DMS53 (cell line): ENCODE results near the gene GSTT4.
"Not testable (repeated sequence)": the region's sequence is repeated elsewhere in the genome, so short reads cannot be mapped to it uniquely, and the experiment has no call there.

Experiments used
- DNase-seq: peaks from one replicate; lab custom pipeline; 2025; lab: John Stamatoyannopoulos, UW

Gene GSTT4

GRCh38 chr22:23986538-23987178 lies 18.6 kb downstream of the GSTT4 start:
- not testable (repeated sequence) for DNase-seq

- DNase-seq: not testable (repeated sequence)
Measured at GRCh38 chr22:23986089-23986488, 19.2 kb downstream of the GSTT4 start.

GRCh38 chr22:23984430-23984829 lies 20.8 kb downstream of the GSTT4 start:
- no peak for DNase-seq

- DNase-seq: not testable (repeated sequence)
Measured at GRCh38 chr22:23980567-23980966, 24.7 kb downstream of the GSTT4 start.

- not testable (repeated sequence) for DNase-seq
Measured at GRCh38 chr22:23979557-23980240, 25.6 kb downstream of the GSTT4 start, which contains the start of gene GSTT2. TSS of gene GSTT2 (plus strand) at chr22:23980134.

GRCh38 chr22:23977304-23977703 lies 27.9 kb downstream of the GSTT4 start:
- DNase-seq: not testable (repeated sequence)

- DNase-seq: not testable (repeated sequence)
Measured at GRCh38 chr22:23974836-23975352, 30.4 kb downstream of the GSTT4 start.

GRCh38 chr22:23974345-23974744 lies 30.9 kb downstream of the GSTT4 start, which contains the start of gene DDT:
TSS of gene DDT (minus strand) at chr22:23974441. CDS start at chr22:23974414, 27 bp downstream.
- not testable (repeated sequence) for DNase-seq

GRCh38 chr22:23971927-23972326 lies 33.3 kb downstream of the GSTT4 start:
- DNase-seq: not testable (repeated sequence)

GRCh38 chr22:23970816-23971486 lies 34.3 kb downstream of the GSTT4 start:
- DNase-seq: no peak

- DNase-seq: no peak
Measured at GRCh38 chr22:23970201-23970641, 35.0 kb downstream of the GSTT4 start.

- DNase-seq: no peak
Measured at GRCh38 chr22:23969071-23969470, 36.2 kb downstream of the GSTT4 start.

- DNase-seq: not testable (repeated sequence)
Measured at GRCh38 chr22:23966568-23966967, 38.7 kb downstream of the GSTT4 start, which contains the start of gene DDTL. TSS of gene DDTL (plus strand) at chr22:23966888. CDS start at chr22:23966915, 27 bp downstream.

- DNase-seq: not testable (repeated sequence)
Measured at GRCh38 chr22:23966094-23966493, 39.2 kb downstream of the GSTT4 start.

GRCh38 chr22:23961084-23961771 lies 44.0 kb downstream of the GSTT4 start, which contains the start of gene GSTT2B:
TSS of gene GSTT2B (minus strand) at chr22:23961195. CDS start at chr22:23961131, 64 bp downstream.
- DNase-seq: not testable (repeated sequence)

GRCh38 chr22:23956301-23956900 lies 48.9 kb downstream of the GSTT4 start:
- peak; percentile 57 for DNase-seq

- not testable (repeated sequence) for DNase-seq
Measured at GRCh38 chr22:23955886-23956285, 49.4 kb downstream of the GSTT4 start.

- DNase-seq: not testable (repeated sequence)
Measured at GRCh38 chr22:23954991-23955305, 50.3 kb downstream of the GSTT4 start.

- DNase-seq: not testable (repeated sequence)
Measured at GRCh38 chr22:23954193-23954990, 50.9 kb downstream of the GSTT4 start.

- DNase-seq: not testable (repeated sequence)
Measured at GRCh38 chr22:23953485-23953884, 51.8 kb downstream of the GSTT4 start.
